Kidney epithelial cell (primary cell): ENCODE data around the gene SIK1. TPM values are rescaled to one million over a fixed set of nuclear protein-coding genes. Genes with fewer than 3 reads are reported as not detected.
"Not testable (repeated sequence)": the region's sequence is repeated elsewhere in the genome, so short reads cannot be mapped to it uniquely, and the experiment has no call there.

ENCODE experiments used
- DNase-seq: peaks from one replicate; pipeline ENCODE4 v3.0.0-alpha.2; 2010; ENCODE audit warnings: low read depth
- H3K27me3 ChIP-seq: 2 replicates; pipeline ENCODE4 v1.6.0; 2011; ENCODE audit warnings: low read length; ENCODE audit not compliant: control insufficient read depth, insufficient read depth
- H3K36me3 ChIP-seq: 2 replicates; pipeline ENCODE4 v1.5.1; 2011; ENCODE audit warnings: low read length; ENCODE audit not compliant: control insufficient read depth, insufficient read depth
- H3K4me3 ChIP-seq: 2 replicates; pipeline ENCODE4 v1.5.1; 2011; ENCODE audit warnings: low read depth, mild to moderate bottlenecking, control low read depth, low read length
- total RNA-seq: library from RNA; depleted of rRNA; stranded (reverse); fragments of >200 nt; gene quantifications from 2 replicates; pipeline ENCODE4 v1.2.3, GENCODE V29; 2015
- TF ChIP-seq, protein P1 (sequence below): IDR thresholded peaks from 2 replicates; pipeline ENCODE4 v1.5.1; 2011; ENCODE audit warnings: mild to moderate bottlenecking, moderate library complexity, low read length, control low read depth, inconsistent platforms; ENCODE audit not compliant: insufficient read depth, poor library complexity, severe bottlenecking

SIK1 gene
- total RNA-seq = 14.0 and 33.1 TPM in 2 replicates

DNA sequence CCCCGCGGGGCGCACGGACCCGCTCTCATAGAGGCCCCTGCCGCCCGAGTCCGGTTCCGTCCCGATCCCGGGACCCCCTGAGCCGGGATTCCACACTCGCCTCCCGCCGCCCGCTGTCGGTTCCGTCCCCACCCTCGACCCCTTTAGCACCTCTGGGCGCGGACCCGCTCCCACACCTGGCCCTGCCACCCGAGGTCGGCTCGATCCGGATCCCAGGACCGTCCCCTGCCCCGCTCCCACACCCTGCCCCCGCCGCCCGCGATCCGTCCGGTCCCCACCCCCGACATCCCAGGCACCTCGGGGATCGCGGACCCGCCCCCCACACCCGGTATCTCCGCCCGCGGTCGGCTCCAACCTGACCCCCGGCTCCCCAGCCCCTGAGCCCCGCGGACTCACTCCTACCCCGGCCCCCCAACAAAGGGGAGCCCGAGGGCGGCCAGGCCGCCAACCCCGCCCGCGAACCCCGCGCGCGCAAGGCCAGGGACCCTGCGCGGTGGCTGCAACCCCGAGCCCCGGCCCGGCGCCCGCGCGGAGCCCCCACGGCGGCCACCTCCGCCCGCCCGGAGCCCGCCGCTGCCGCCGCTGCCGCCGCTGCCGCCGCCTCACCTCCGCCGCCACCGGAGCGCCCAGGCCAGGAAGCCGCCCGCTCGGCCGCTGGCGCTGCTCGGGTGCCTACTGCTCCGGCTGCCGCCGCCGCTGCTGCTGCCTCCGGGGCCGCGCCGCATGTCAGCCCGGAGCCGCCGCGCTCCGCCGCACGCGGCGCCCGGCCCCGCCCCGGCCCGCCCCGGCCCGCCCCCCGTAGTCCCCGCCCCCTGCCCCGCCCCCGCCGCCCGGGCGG, at the start of gene SIK1:
Gene SIK1 (minus strand): TSS at position 728 of the 838 bp plus-strand sequence. CDS start 953 bp downstream, outside the sequence.
- H3K4me3 ChIP-seq, H3K36me3 ChIP-seq, DNase-seq, H3K27me3 ChIP-seq: not testable (repeated sequence)

DNA sequence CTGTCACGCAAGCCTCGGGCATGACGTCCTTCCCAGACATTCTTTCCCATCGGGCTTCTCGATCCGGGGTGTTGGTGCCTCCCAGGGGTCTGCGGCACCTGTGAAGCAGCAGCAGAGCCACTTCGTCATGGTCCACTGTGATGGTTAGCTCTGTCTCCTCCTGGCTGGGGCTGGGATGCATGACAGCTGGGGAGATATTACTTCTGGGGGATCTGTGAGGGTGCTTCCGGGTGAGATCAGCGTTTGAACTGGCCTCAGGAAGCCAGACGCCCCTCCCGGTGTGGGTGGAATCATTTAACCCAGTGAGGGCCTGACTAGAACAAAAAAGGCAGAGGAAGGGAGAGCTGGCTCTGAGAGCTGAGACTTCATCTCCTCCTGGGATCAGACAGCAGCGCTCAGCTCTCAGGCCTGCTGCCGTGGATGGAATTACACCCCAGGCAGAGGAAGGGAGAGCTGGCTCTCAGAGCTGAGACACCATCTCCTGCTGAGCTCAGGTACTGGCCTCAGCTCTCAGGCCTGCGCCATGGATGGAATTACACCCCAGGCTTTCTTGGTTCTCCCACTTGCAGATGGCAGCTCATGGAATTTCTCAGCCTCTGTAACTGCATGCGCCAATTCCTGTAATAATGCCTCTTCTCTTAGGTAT, 44.8 kb upstream of the SIK1 start:
- H3K27me3 ChIP-seq, H3K36me3 ChIP-seq, H3K4me3 ChIP-seq, DNase-seq: not testable (repeated sequence)

DNA sequence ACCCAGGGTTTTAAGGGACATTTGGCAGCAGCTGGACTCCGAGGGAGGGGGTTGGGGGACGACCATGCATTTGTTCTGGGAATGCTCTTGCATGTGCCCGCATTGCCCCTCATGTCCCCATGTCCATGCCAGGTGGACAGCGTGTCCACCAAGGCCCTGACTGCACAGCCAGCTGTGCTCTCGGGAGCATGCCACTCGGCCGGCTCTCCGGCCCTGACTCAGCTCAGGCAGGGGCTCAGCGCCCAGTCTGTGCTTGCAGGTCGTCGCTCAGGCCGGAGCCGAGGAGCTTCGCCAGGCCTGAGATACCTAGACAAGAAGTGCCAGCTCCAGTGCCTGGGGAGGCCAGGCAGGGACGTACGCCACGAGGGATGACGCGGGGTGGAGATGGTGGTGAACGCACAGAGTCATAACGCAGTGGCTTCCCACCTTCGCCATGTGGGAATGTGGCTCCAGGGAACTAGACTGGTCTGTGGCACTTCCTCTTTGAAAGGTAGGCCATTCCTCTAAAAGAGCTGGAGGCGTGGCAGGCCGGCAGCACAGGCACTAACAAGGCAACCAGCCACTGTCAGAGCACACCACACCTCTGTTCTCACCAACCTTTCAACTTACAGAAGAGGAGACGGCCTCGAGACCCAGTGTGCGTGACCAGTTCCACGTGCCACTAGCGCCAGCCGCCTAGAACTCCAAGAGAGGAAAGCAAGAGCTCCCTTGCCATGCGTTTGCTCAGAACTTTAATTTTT, 43.0 kb upstream of the SIK1 start:
- not testable (repeated sequence) for DNase-seq, H3K4me3 ChIP-seq, H3K36me3 ChIP-seq, H3K27me3 ChIP-seq

DNA sequence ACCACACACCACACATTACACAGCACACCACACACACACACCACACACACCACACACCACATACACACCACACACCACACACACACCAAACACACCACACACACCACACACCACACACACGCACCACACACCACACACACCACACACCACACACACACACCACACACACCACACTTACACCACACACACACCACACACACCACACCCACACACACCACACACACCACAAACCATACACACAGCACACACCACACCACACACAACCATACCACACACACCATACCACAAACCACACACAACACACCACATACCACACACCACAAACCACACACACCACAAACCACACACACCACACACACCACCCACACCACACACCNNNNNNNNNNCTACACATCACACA, 40.9 kb upstream of the SIK1 start:
- Histone ChIP-seq H3K36me3 (no peaks in the 10 kb centered on the region), H3K4me3 (no peak overlapping the region), H3K27me3 (no peaks in the 10 kb centered on the region)
- no peak for DNase-seq
- TF ChIP-seq, protein P1, sequence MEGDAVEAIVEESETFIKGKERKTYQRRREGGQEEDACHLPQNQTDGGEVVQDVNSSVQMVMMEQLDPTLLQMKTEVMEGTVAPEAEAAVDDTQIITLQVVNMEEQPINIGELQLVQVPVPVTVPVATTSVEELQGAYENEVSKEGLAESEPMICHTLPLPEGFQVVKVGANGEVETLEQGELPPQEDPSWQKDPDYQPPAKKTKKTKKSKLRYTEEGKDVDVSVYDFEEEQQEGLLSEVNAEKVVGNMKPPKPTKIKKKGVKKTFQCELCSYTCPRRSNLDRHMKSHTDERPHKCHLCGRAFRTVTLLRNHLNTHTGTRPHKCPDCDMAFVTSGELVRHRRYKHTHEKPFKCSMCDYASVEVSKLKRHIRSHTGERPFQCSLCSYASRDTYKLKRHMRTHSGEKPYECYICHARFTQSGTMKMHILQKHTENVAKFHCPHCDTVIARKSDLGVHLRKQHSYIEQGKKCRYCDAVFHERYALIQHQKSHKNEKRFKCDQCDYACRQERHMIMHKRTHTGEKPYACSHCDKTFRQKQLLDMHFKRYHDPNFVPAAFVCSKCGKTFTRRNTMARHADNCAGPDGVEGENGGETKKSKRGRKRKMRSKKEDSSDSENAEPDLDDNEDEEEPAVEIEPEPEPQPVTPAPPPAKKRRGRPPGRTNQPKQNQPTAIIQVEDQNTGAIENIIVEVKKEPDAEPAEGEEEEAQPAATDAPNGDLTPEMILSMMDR = no peak

DNA sequence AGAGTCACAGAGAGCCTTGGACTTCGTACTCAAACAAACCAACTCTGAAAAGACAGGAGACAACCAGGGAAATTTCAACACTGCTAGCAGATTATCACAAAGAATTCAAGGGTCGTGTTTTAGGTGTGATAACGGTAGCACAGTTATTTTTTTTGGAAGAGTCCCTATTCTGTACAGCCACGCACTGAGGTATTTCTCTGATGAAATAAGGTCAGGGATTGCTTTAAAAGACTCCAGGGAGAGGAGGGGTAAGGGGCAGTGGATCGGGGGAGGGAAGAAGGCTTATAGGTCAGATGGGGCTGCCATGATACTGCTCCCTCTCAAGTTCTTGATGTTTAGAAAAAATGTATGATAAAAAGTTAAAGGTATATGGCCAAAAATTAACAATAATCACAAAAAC, 38.2 kb upstream of the SIK1 start:
- DNase-seq, H3K4me3 ChIP-seq, H3K36me3 ChIP-seq, H3K27me3 ChIP-seq: not testable (repeated sequence)

DNA sequence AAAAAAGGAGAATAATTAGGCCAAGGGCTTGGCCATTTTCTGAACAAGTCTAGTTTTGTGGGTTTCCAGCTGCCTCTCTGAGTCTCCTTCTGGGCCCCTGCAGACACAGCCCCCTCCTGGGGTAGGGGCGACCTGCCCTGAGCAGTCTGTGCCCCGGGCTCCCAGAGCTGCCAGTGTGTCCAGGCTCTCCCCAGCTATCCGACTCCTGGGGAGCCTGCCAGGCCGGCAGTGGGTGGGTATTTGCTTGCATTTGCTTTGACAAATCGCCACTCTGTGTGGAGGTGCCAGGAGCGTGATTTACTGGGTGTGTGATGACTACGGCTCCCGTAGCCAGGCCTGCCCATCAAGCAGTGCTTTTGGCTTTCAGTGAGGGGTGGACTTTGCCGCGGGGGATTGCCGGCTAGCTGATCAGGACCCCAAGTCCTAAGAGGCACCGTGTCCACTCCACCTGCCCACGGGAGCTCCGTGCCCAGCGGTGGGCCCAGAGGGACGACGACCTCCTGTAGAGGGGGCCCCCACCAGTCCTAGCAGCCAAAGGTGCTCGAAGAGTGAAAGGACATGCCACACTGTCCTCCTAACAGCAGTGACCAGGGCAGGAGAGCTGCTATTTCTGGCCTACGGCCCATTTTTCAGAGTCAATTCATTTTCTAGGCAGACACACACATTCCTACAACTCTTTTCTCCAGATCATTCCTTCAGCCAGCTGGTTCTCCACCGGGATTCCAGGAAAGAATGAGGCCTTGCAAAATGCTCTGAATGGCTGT, 36.7 kb upstream of the SIK1 start:
- not testable (repeated sequence) for DNase-seq, H3K4me3 ChIP-seq, H3K36me3 ChIP-seq, H3K27me3 ChIP-seq

DNA sequence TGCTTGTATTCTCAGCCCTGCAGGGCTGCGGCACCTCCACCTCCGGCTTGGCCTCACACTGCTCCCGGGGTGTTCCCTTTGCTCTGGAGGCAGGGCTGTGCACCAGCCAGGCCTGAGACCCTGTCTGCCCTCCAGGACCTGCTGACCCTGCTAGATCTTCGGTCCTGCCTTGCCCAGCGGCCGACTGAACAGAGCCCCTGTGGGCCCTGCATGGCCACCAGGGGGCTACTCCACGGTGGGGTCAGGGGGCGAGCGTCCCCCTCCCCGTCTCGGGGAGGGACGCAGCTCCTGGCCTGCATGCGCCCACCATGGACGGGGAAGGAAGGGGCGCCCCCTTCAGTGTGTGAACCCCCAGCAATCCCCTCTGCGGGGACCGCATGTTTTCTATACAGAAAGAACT, 36.0 kb upstream of the SIK1 start:
- not testable (repeated sequence) for H3K27me3 ChIP-seq, DNase-seq, H3K36me3 ChIP-seq, H3K4me3 ChIP-seq

DNA sequence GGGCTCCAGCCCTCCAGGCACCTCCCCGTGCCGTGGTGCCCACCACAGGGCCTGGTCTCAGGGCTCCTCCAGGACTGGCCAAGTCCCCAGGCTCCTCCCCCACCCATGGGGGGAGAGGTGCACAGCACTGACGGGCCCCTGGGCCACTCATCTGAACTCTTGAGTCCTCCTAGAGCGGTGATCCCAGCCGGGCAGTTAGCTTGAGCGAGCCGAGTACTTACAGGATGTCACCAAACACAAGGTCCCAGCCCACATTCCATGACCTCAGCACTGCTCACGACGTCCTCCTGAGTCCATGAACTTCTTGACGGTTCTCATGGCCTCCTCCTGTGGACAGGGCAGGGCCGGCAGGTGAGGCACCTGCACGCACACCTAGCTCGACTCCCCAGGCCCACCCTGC, 33.5 kb upstream of the SIK1 start:
- DNase-seq, H3K27me3 ChIP-seq, H3K4me3 ChIP-seq, H3K36me3 ChIP-seq: not testable (repeated sequence)

DNA sequence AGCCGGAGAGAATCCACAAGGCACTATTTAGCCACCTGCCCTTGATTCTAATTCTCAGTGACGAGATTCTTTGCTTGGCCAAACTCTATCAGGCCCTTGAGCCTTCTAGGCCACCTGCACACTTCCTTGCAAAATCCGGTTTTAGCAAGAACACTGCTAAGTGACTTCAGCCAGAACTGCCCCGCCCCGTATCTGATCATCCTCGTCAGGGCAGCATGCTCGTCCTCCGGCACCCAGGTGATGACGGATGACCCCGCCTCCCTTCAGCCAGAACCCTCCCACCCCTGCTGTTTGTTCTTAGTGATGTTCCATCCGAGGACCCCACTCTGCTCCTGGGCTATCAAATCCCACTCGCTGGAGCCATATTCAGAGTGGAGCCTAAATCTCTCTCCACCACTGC, 32.1 kb upstream of the SIK1 start:
- not testable (repeated sequence) for H3K36me3 ChIP-seq, DNase-seq, H3K27me3 ChIP-seq, H3K4me3 ChIP-seq

DNA sequence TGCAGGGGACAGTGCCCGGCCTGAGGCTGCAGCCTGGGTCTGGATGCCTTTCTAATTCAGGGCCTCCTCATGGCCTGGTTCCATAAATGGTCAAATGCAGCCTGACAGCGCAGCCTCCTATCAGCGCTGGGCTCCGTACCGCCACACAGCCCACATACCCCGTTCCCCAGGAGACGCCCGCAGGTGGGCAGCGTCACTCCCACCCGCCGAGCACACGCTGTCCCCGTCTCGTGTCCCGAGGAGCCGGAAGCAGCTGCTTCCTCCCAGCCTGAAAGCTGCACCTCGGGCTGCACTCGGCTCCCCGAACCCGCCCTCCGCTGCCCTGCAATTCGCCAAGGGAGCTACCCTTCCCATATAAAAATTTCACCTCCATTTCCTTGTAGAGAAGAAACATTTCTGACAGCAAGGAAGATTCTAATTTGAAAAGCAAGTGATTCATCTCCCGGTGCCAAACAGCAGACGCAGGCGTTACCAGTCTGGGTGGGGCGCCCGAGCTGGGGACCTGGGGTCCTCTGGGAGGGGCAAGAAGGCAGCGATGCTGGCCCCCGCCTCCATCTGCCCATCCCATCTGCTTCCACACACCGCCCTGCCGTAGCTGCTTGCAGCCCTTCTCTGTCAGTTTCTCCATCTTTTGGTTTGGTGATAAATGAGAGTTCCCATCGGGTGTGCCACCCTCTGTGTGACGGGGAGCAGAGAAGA, 29.8 kb upstream of the SIK1 start:
- H3K27me3 ChIP-seq, H3K36me3 ChIP-seq, H3K4me3 ChIP-seq, DNase-seq: not testable (repeated sequence)

DNA sequence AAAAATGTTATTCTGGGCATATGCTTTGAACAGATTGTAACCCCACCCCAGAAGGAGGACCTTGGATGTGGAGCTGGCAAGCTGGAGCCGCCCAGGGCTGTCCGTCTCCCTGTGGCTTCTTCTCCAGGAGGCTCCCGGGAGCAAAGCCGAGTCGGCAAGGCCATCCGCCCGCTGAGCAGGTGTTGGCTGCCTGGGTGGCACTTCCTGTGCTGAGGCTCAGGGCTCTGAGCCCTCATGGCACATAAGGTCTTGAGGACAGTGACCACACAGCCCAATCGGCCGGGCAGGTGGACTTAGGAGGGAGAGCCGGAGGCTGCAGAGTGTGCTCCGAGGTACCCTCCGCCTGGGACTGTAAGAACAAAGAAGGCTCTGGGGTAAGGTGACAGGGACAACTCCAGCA, 28.8 kb upstream of the SIK1 start:
- H3K4me3 ChIP-seq, DNase-seq, H3K36me3 ChIP-seq: not testable (repeated sequence)

DNA sequence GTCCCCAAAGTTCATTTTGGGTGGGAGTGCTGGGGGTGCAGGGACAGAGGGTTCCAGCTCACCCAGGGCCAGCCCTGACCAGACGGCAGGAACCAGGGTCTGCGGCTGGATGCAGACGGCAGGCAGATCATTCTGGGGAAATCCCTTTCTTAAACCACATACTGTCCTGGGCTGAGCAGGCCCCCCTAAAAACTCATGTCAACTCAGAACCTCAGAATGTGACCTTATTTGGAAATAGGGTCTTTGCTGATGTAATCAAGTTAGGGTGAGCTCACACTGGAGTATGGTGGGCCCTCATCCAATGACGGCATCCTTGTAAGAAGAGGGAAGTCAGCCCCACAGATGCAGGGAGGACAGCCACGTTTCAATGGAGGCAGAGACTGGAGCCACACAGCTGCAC, 27.2 kb upstream of the SIK1 start:
- not testable (repeated sequence) for H3K4me3 ChIP-seq, H3K27me3 ChIP-seq, H3K36me3 ChIP-seq, DNase-seq

More for the DNA sequence above, 28.8 kb upstream of the SIK1 start:
- H3K27me3 ChIP-seq = not testable (repeated sequence)
